Measurements from ENCODE around the gene ABCC1. TPM values are rescaled to one million over a fixed set of nuclear protein-coding genes. Genes with fewer than 3 reads are reported as not detected.

ABCC1 gene
- total and polyA plus RNA-seq, 3 experiments from 2014 or later = 9.9 to 64.8 (median 64.6) TPM

DNA sequence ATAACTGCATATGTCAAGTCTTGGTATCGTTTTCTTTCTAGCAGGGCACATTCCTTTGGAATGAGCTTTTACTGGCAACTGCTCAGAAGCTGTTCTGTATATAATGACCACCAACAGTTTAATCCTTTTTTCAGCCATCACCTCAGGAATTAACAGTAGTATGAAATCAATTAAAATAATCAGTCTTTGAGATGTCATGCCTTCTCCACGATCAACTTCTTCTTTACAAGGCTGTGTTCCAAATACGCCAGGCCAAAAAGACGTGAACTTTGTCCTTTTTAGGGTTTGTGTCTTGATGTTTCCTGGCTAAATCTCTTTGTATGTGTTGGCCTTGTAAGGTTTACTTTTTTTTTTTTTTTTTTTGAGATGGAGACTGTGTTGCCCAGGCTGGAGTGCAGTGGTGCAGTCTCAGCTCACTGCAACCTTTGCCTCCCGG is 54.9 kb downstream of the ABCC1 start:
- Histone ChIP-seq H3K36me3 (ENCODE audit: insufficient read depth, low read length) (peaks cover 5% of the 10 kb centered on the region), H3K4me1 (ENCODE audit: insufficient read depth, low read length) (no peaks in the 10 kb centered on the region), H3K27ac (ENCODE audit: low read depth, low read length) (no peak overlapping the region), H3K4me3 (ENCODE audit: low read length) (no peak overlapping the region), H3K27me3 (ENCODE audit: insufficient read depth, low read length, poor library complexity, severe bottlenecking) (no peaks in the 10 kb centered on the region), H3K9me3 (ENCODE audit: low read length) (no peaks in the 10 kb centered on the region)
- peak overlapping the region in 1 of 8 donors; percentile 59 for H3K27ac Mint-ChIP-seq
- H3K4me1 Mint-ChIP-seq = peaks cover 24 to 59% (median 52%) of the 10 kb centered on the region in 3 donors
- DNase-seq = no peak
- H3K36me3 Mint-ChIP-seq = peaks cover 0 to 21% (median 7%) of the 10 kb centered on the region in 3 donors
- H3K27me3 Mint-ChIP-seq = no peaks in the 10 kb centered on the region
- CTCF ChIA-PET = no interaction called here
- POLR2A ChIA-PET = no interaction called here
- peaks cover 0 to 2% (median 0%) of the 10 kb centered on the region in 5 donors for H3K9me3 Mint-ChIP-seq
- no peak overlapping the region for H3K4me3 Mint-ChIP-seq

DNA sequence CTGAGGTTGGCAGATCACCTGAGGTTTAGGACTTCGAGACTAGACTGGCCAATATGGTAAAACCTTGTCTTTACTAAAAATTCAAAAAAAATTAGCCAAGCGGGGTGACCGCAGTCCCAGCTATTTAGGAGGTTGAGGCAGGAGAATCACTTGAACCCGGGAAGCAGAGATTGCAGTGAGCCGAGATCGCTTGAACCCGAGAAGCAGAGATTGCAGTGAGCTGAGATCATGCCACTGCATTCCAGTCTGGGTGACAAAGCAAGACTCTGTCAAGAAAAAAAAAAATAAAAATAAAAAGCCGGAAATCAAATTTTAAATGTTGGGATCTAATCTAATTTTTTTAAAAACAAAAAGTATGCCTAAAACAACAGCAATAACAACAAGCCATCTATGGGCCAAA is 56.3 kb downstream of the ABCC1 start:
- no peak overlapping the region for H3K27ac Mint-ChIP-seq
- H3K4me1 ChIP-seq (ENCODE audit: insufficient read depth, low read length) = no peaks in the 10 kb centered on the region
- H3K27me3 ChIP-seq (ENCODE audit: insufficient read depth, low read length, poor library complexity, severe bottlenecking) = no peaks in the 10 kb centered on the region
- H3K27me3 Mint-ChIP-seq = no peaks in the 10 kb centered on the region
- H3K4me1 Mint-ChIP-seq = peaks cover 23 to 55% (median 48%) of the 10 kb centered on the region in 3 donors
- peaks cover 8 to 35% (median 10%) of the 10 kb centered on the region in 3 donors for H3K36me3 Mint-ChIP-seq
- H3K4me3 ChIP-seq (ENCODE audit: low read length) = no peak overlapping the region
- POLR2A ChIA-PET = no interaction called here
- peaks cover 0 to 2% (median 0%) of the 10 kb centered on the region in 5 donors for H3K9me3 Mint-ChIP-seq
- no peak for DNase-seq
- H3K27ac ChIP-seq (ENCODE audit: low read depth, low read length) = no peak overlapping the region
- no peak overlapping the region for H3K4me3 Mint-ChIP-seq
- CTCF ChIA-PET = no interaction called here
- no peaks in the 10 kb centered on the region for H3K9me3 ChIP-seq (ENCODE audit: low read length)
- peaks cover 17% of the 10 kb centered on the region for H3K36me3 ChIP-seq (ENCODE audit: insufficient read depth, low read length)

DNA sequence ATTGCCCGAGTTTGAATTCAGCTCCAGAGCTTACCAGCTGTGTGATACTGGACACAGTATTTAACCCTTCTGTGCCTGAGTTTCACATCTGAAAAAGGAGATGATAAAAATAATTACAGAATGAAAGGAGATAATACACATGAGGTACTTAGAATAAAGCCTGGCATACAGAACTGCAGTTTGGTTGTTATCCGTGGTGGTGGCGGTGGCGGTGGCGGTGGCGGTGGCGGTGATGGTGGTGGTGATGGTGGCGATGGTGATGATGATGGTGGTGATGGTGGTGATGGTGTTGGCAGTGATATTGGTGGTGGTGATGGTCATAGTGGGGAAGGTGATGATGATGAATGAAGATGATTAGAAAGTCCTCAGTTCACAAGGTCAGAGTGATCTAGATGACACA is 57.2 kb downstream of the ABCC1 start:
- Histone ChIP-seq H3K4me3 (ENCODE audit: low read length) (no peak overlapping the region), H3K9me3 (ENCODE audit: low read length) (no peaks in the 10 kb centered on the region), H3K4me1 (ENCODE audit: insufficient read depth, low read length) (no peaks in the 10 kb centered on the region), H3K36me3 (ENCODE audit: insufficient read depth, low read length) (peaks cover 17% of the 10 kb centered on the region), H3K27ac (ENCODE audit: low read depth, low read length) (no peak overlapping the region), H3K27me3 (ENCODE audit: insufficient read depth, low read length, poor library complexity, severe bottlenecking) (no peaks in the 10 kb centered on the region)
- Mint-ChIP-seq H3K9me3 (peaks cover 0 to 2% (median 0%) of the 10 kb centered on the region in 5 donors), H3K27me3 (no peaks in the 10 kb centered on the region), H3K4me3 (no peak overlapping the region), H3K27ac (peak overlapping the region in 5 of 8 donors; percentile 11 to 72 (median 17)), H3K36me3 (peaks cover 7 to 37% (median 8%) of the 10 kb centered on the region in 3 donors), H3K4me1 (peaks cover 18 to 48% (median 42%) of the 10 kb centered on the region in 3 donors)
- POLR2A ChIA-PET = no interaction called here
- no peak for DNase-seq
- CTCF ChIA-PET = no interaction called here

DNA sequence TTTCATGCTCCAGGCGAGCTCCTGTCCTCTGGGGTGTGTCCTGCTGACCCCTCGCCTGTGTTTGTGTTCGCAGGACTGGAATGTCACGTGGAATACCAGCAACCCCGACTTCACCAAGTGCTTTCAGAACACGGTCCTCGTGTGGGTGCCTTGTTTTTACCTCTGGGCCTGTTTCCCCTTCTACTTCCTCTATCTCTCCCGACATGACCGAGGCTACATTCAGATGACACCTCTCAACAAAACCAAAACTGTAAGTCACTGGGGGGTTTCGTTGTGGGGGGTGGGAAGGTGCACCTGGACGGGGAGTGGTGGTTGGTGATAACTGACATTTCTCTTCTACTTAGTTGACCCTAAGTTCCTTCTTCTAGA is 58.3 kb downstream of the ABCC1 start:
- peaks cover 17 to 42% (median 35%) of the 10 kb centered on the region in 3 donors for H3K4me1 Mint-ChIP-seq
- Histone ChIP-seq H3K27ac (ENCODE audit: low read depth, low read length) (no peak overlapping the region), H3K36me3 (ENCODE audit: insufficient read depth, low read length) (peaks cover 17% of the 10 kb centered on the region), H3K4me1 (ENCODE audit: insufficient read depth, low read length) (no peaks in the 10 kb centered on the region), H3K4me3 (ENCODE audit: low read length) (no peak overlapping the region), H3K9me3 (ENCODE audit: low read length) (no peaks in the 10 kb centered on the region), H3K27me3 (ENCODE audit: insufficient read depth, low read length, poor library complexity, severe bottlenecking) (no peaks in the 10 kb centered on the region)
- POLR2A ChIA-PET = no interaction called here
- peaks cover 0 to 2% (median 0%) of the 10 kb centered on the region in 5 donors for H3K9me3 Mint-ChIP-seq
- H3K4me3 Mint-ChIP-seq = no peak overlapping the region
- DNase-seq = no peak
- CTCF ChIA-PET = no interaction called here
- peaks cover 5 to 45% (median 8%) of the 10 kb centered on the region in 3 donors for H3K36me3 Mint-ChIP-seq
- H3K27ac Mint-ChIP-seq = peak overlapping the region in 7 of 8 donors; percentile 43 to 92 (median 72)
- H3K27me3 Mint-ChIP-seq = no peaks in the 10 kb centered on the region

DNA sequence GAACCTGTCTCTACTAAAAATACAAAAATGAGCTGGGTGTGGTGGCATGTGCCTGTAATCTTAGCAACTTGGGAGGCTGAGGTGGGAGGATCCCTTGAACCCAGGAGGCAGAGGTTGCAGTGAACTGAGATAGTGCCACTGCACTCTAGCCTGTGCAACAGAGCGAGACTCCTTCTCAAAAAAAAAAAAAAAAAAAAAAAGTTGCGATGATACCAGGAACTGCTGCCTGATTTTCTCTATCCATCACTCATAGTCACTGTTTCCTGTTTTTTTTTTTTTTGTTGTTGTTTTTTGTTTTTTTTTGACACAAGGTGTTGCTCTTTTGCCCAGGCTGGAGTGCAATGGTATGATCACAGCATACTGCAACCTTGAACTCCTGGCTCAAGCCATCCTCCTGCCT is 59.2 kb downstream of the ABCC1 start:
- peaks cover 0 to 2% (median 0%) of the 10 kb centered on the region in 5 donors for H3K9me3 Mint-ChIP-seq
- Histone ChIP-seq H3K27ac (ENCODE audit: low read depth, low read length) (no peak overlapping the region), H3K4me3 (ENCODE audit: low read length) (no peak overlapping the region), H3K4me1 (ENCODE audit: insufficient read depth, low read length) (no peaks in the 10 kb centered on the region), H3K36me3 (ENCODE audit: insufficient read depth, low read length) (peaks cover 17% of the 10 kb centered on the region), H3K27me3 (ENCODE audit: insufficient read depth, low read length, poor library complexity, severe bottlenecking) (no peaks in the 10 kb centered on the region), H3K9me3 (ENCODE audit: low read length) (no peaks in the 10 kb centered on the region)
- H3K4me3 Mint-ChIP-seq = no peak overlapping the region
- H3K27me3 Mint-ChIP-seq = no peaks in the 10 kb centered on the region
- CTCF ChIA-PET = interaction anchor here (0.6 kb wide), 1 partner anchor 47 kb away, joined by 3 read pairs; no protein-coding TSS in a partner anchor
- POLR2A ChIA-PET = no interaction called here
- peaks cover 8 to 53% (median 8%) of the 10 kb centered on the region in 3 donors for H3K36me3 Mint-ChIP-seq
- H3K4me1 Mint-ChIP-seq = peaks cover 15 to 38% (median 33%) of the 10 kb centered on the region in 3 donors
- H3K27ac Mint-ChIP-seq = no peak overlapping the region
- no peak for DNase-seq

DNA sequence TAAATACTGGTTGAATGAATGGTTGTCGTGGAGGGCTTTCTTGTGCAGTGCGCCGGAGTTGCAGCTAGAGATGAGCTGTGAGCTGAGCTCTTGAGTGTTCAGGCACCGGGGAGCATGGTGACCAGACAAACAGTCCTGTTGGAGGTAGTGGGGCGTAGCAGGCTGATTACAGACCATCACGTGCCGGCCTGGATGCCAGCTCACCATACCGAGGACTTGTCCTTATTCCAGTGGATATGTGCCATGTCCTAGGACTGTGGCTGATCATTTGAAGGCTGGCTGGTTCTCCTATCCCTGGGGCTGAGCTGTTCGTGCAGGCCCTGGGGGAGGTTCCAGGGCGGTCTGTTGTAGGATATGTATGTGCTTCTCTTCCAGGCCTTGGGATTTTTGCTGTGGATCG is 60.0 kb downstream of the ABCC1 start:
- H3K4me3 ChIP-seq (ENCODE audit: low read length) = no peak overlapping the region
- no peaks in the 10 kb centered on the region for H3K27me3 ChIP-seq (ENCODE audit: insufficient read depth, low read length, poor library complexity, severe bottlenecking)
- H3K36me3 ChIP-seq (ENCODE audit: insufficient read depth, low read length) = peaks cover 17% of the 10 kb centered on the region
- H3K36me3 Mint-ChIP-seq = peaks cover 8 to 59% (median 8%) of the 10 kb centered on the region in 3 donors
- no peaks in the 10 kb centered on the region for H3K27me3 Mint-ChIP-seq
- H3K4me1 Mint-ChIP-seq = peaks cover 15 to 32% (median 27%) of the 10 kb centered on the region in 3 donors
- peak overlapping the region in 4 of 8 donors; percentile 14 to 68 (median 55) for H3K27ac Mint-ChIP-seq
- peaks cover 0 to 2% (median 0%) of the 10 kb centered on the region in 5 donors for H3K9me3 Mint-ChIP-seq
- no peaks in the 10 kb centered on the region for H3K4me1 ChIP-seq (ENCODE audit: insufficient read depth, low read length)
- CTCF ChIA-PET = interaction anchor here (0.6 kb wide), 1 partner anchor 47 kb away, joined by 3 read pairs; no protein-coding TSS in a partner anchor
- no peak overlapping the region for H3K4me3 Mint-ChIP-seq
- H3K9me3 ChIP-seq (ENCODE audit: low read length) = no peaks in the 10 kb centered on the region
- POLR2A ChIA-PET = no interaction called here
- no peak overlapping the region for H3K27ac ChIP-seq (ENCODE audit: low read depth, low read length)
- no peak for DNase-seq

DNA sequence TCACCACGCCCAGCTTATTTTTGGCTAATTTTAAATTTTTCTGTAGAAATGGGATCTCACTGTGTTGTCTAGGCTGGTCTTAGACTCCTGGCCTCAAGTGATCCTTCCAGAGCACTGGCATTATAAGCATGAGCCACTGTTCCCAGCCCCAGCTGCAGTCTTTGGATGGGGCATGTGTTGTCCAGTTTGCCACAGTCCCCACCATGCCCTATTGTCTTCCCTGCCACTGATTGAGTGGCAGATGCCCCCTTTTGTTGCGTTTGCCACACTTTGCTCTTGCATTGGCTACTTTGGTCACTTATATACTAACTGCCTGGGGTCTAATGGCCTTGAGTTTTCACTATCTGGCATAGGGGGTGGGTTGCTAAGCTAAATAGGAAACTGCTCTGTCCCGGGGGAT is 60.8 kb downstream of the ABCC1 start:
- DNase-seq = no peak
- Mint-ChIP-seq H3K4me1 (peaks cover 14 to 28% (median 25%) of the 10 kb centered on the region in 3 donors), H3K4me3 (no peak overlapping the region), H3K36me3 (peaks cover 8 to 67% (median 8%) of the 10 kb centered on the region in 3 donors), H3K27me3 (no peaks in the 10 kb centered on the region), H3K27ac (peak overlapping the region in 1 of 8 donors; percentile 86), H3K9me3 (peaks cover 0 to 2% (median 0%) of the 10 kb centered on the region in 5 donors)
- ChIA-PET CTCF (interaction anchor here (0.8 kb wide), 1 partner anchor 21 kb away, joined by 3 read pairs; no protein-coding TSS in a partner anchor), POLR2A (no interaction called here)
- no peaks in the 10 kb centered on the region for H3K4me1 ChIP-seq (ENCODE audit: insufficient read depth, low read length)
- no peaks in the 10 kb centered on the region for H3K9me3 ChIP-seq (ENCODE audit: low read length)
- peaks cover 17% of the 10 kb centered on the region for H3K36me3 ChIP-seq (ENCODE audit: insufficient read depth, low read length)
- no peaks in the 10 kb centered on the region for H3K27me3 ChIP-seq (ENCODE audit: insufficient read depth, low read length, poor library complexity, severe bottlenecking)
- no peak overlapping the region for H3K4me3 ChIP-seq (ENCODE audit: low read length)
- H3K27ac ChIP-seq (ENCODE audit: low read depth, low read length) = no peak overlapping the region

DNA sequence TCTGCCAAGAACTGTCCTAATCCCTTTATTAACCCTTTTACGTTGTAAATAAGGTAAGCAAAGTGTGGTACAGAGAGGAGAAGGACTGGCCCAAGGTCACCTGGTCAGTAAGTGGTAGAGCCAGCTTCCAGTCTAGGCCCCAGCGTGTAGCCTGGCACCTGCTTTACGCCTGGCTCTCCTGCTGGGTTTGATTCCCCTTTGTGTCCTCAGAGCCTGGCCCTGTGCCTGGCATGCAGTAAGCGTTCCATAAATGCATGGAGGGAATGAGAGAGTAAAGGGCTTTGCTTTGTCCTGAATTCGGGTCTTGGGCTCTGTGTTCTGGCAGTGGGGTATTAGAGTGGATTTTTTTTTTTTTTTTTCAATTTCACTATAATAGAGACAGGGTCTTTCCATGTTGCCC is 62.7 kb downstream of the ABCC1 start:
- no peak overlapping the region for H3K27ac Mint-ChIP-seq
- peaks cover 9 to 14% (median 13%) of the 10 kb centered on the region in 3 donors for H3K4me1 Mint-ChIP-seq
- no peak overlapping the region for H3K4me3 Mint-ChIP-seq
- Histone ChIP-seq H3K27ac (ENCODE audit: low read depth, low read length) (no peak overlapping the region), H3K4me3 (ENCODE audit: low read length) (no peak overlapping the region), H3K27me3 (ENCODE audit: insufficient read depth, low read length, poor library complexity, severe bottlenecking) (no peaks in the 10 kb centered on the region), H3K4me1 (ENCODE audit: insufficient read depth, low read length) (no peaks in the 10 kb centered on the region), H3K9me3 (ENCODE audit: low read length) (no peaks in the 10 kb centered on the region), H3K36me3 (ENCODE audit: insufficient read depth, low read length) (peaks cover 26% of the 10 kb centered on the region)
- no peaks in the 10 kb centered on the region for H3K27me3 Mint-ChIP-seq
- POLR2A ChIA-PET = no interaction called here
- CTCF ChIA-PET = no interaction called here
- H3K9me3 Mint-ChIP-seq = no peaks in the 10 kb centered on the region
- DNase-seq = no peak
- peaks cover 12 to 78% (median 12%) of the 10 kb centered on the region in 3 donors for H3K36me3 Mint-ChIP-seq

All from CD8-positive, alpha-beta memory T cell (primary cell).